ENCODE measurements around the gene NUFIP2. TPM values are rescaled to one million over a fixed set of nuclear protein-coding genes. Genes with fewer than 3 reads are reported as not detected.

The NUFIP2 gene
- total RNA-seq, 6 donors from 2014 or later = 17.9 to 85.9 (median 38.4) TPM

DNA sequence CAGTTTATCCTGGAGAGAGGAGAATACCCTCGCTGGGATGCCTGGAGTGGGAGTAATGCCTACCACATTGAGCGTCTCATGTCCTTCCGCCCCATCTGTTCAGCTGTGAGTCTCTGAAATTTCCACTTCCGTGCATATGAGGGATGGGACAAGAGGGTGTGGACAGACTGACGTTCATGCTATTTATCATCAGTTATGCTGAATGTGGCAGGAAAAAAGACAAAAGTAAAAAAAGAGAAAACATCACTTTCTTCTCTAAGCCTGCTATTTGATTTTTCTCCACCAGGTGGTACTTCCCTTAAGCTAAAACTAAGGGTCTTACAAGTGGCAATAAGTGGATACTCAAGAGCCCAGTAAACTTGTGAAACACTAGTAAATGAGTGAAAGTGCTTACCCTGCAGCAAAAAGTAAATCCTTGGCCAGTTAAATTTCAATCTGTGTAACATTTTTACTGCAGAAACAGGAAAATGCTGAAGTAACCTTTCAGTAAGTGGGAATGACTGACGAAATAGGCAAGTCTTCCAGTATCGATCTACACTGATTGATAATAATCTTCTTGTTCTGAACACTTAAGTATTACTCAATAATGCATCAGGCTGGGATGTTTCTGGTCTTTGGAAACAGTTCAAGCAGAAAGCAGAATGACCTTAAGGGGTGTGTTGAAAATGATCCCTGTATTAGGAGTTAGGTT lies 41.7 kb downstream of the NUFIP2 start:
- Histone ChIP-seq H3K36me3 (peaks cover 0 to 3% (median 0%) of the 10 kb centered on the region in 4 donors), H3K27ac (no peak overlapping the region), H3K4me3 (no peak overlapping the region), H3K27me3 (no peaks in the 10 kb centered on the region), H3K4me1 (peaks cover 22 to 31% (median 24%) of the 10 kb centered on the region in 4 donors), H3K9me3 (no peaks in the 10 kb centered on the region)
- no peak for TF ChIP-seq POLR2AphosphoS5 (IDR thresholded peaks at IDR 0.05)
- peak in 4 of 6 experiments; percentile 18 to 46 (median 22) for TF ChIP-seq CTCF (IDR thresholded peaks at IDR 0.05)
- no peak for TF ChIP-seq POLR2A (IDR thresholded peaks at IDR 0.05)
- ATAC-seq (ENCODE audit: low FRiP score in 2 of 2) (no peak), DNase-seq (no peak)
- 66 to 68% methylated on average over 7 of the region's 7 CpGs for WGBS, 2 donors

DNA sequence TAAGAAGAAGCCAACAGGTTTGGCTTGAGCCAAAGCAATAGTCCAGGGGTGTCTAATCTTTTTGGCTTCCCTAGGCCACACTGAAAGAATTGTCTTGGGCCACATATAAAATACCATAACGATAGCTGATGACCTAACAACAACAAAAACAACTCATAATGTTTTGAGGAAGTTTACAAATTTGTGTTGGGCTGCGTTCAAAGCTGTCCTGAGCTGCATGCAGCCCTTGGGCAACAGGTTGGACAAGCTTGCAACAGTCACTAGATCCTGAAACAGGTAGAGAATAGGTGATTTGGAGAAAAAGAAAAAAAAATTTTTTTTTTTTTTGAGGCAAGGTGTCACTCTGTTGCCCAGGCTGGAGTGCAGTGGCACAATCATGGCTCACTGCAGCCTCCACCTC lies 42.8 kb downstream of the NUFIP2 start:
- no peaks in the 10 kb centered on the region for H3K36me3 ChIP-seq
- ATAC-seq (ENCODE audit: low FRiP score in 2 of 2) (no peak), DNase-seq (no peak)
- H3K27ac ChIP-seq = no peak overlapping the region
- H3K27me3 ChIP-seq = no peaks in the 10 kb centered on the region
- TF ChIP-seq EP300 (IDR thresholded peaks at IDR 0.05) = no peak
- TF ChIP-seq POLR2AphosphoS5 (IDR thresholded peaks at IDR 0.05) = no peak
- TF ChIP-seq POLR2A (IDR thresholded peaks at IDR 0.05) = no peak
- no peak for TF ChIP-seq CTCF (IDR thresholded peaks at IDR 0.05)
- H3K4me1 ChIP-seq = peaks cover 11 to 20% (median 14%) of the 10 kb centered on the region in 4 donors
- no peaks in the 10 kb centered on the region for H3K9me3 ChIP-seq
- 57 to 64% methylated on average over 2 of the region's 2 CpGs for WGBS, 2 donors
- no peak overlapping the region for H3K4me3 ChIP-seq

- Histone ChIP-seq H3K4me1 (peaks cover 6 to 15% (median 9%) of the 10 kb centered on the region in 4 donors), H3K36me3 (no peaks in the 10 kb centered on the region), H3K4me3 (no peak overlapping the region), H3K27me3 (no peaks in the 10 kb centered on the region), H3K27ac (no peak overlapping the region), H3K9me3 (no peaks in the 10 kb centered on the region)
- 88 to 92% methylated on average over 1 of the region's 1 CpG for WGBS, 2 donors
- ATAC-seq (ENCODE audit: low FRiP score in 2 of 2) = no peak
- no peak for DNase-seq
- TF ChIP-seq CTCF (IDR thresholded peaks at IDR 0.05) = no peak
- TF ChIP-seq EP300 (IDR thresholded peaks at IDR 0.05) = no peak
- no peak for TF ChIP-seq POLR2AphosphoS5 (IDR thresholded peaks at IDR 0.05)
- no peak for TF ChIP-seq POLR2A (IDR thresholded peaks at IDR 0.05)
Observed at GRCh38 chr17:29250666-29251065, 43.3 kb downstream of the NUFIP2 start.

DNA sequence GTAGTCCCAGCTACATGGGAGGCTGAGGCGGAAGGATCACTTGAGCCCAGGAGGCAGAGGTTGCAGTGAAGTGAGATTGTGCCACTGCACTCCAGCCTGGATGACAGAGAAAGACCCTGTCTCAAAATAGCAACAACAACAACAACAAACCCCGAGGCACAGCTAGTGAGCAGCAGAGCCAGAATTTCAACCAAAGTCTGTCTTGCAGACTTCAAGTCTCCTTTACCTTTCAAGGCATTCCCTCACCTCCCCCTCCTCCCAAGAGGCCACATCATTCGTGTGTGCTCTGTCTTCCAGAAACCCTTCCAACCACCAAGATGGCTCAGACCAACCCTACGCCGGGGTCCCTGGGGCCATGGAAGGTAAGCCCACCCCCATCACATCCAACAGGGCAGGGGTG lies 45.1 kb downstream of the NUFIP2 start:
- Histone ChIP-seq H3K36me3 (no peaks in the 10 kb centered on the region), H3K4me3 (no peak overlapping the region), H3K27me3 (no peaks in the 10 kb centered on the region), H3K4me1 (peaks cover 0 to 7% (median 1%) of the 10 kb centered on the region in 4 donors), H3K27ac (no peak overlapping the region), H3K9me3 (no peaks in the 10 kb centered on the region)
- DNase-seq (no peak), ATAC-seq (ENCODE audit: low FRiP score in 2 of 2) (no peak)
- WGBS, 2 donors = 93 to 95% methylated on average over 5 of the region's 5 CpGs
- TF ChIP-seq POLR2A (IDR thresholded peaks at IDR 0.05) (no peak), POLR2AphosphoS5 (IDR thresholded peaks at IDR 0.05) (no peak), CTCF (IDR thresholded peaks at IDR 0.05) (no peak), EP300 (IDR thresholded peaks at IDR 0.05) (no peak)

DNA sequence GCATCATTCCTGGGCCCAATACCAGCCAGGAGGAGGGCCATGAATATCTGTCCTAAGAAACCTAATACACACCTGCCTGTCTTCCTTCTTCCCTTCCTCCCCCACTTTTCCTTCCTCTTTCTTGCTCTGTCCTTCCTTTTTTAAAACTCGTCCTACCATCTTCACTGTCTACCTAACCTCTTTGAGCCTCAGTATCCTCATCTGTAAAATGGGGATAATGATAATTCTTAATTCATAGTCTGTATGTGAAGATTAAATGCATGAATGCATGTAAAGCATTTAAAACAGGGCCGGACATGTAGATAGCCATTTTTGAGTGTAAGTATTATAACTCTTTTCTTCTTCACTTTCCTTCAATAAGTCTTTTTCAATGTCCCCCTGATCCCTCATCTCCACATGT lies 46.7 kb downstream of the NUFIP2 start:
- DNase-seq (no peak), ATAC-seq (ENCODE audit: low FRiP score in 2 of 2) (no peak)
- WGBS, 2 donors = 68 to 83% methylated on average over 2 of the region's 2 CpGs
- no peaks in the 10 kb centered on the region for H3K9me3 ChIP-seq
- no peaks in the 10 kb centered on the region for H3K27me3 ChIP-seq
- no peak overlapping the region for H3K4me3 ChIP-seq
- H3K27ac ChIP-seq = no peak overlapping the region
- TF ChIP-seq EP300 (IDR thresholded peaks at IDR 0.05) (no peak), POLR2A (IDR thresholded peaks at IDR 0.05) (no peak), CTCF (IDR thresholded peaks at IDR 0.05) (no peak), POLR2AphosphoS5 (IDR thresholded peaks at IDR 0.05) (no peak)
- no peaks in the 10 kb centered on the region for H3K36me3 ChIP-seq
- peaks cover 0 to 2% (median 0%) of the 10 kb centered on the region in 4 donors for H3K4me1 ChIP-seq

Data from upper lobe of left lung (tissue), 6 donors.